Osteoblast (primary cell): ENCODE results near the gene MYLK. TPM values are rescaled to one million over a fixed set of nuclear protein-coding genes. Genes with fewer than 3 reads are reported as not detected.
"Not testable (repeated sequence)": the region's sequence is repeated elsewhere in the genome, so short reads cannot be mapped to it uniquely, and the experiment has no call there.

Experiments used
- DNase-seq: peaks from one replicate; pipeline ENCODE4 v3.0.0; 2011; ENCODE audit warnings: low spot score, mixed read lengths; ENCODE audit not compliant: insufficient read length; ENCODE audit errors: missing footprints
- H2AFZ ChIP-seq: 2 replicates; pipeline ENCODE4 v1.6.0; 2011; ENCODE audit warnings: mild to moderate bottlenecking, low read length
- H3K27ac ChIP-seq: 2 replicates; pipeline ENCODE4 v1.5.1; 2011; ENCODE audit warnings: mild to moderate bottlenecking, low read depth, low read length, moderate library complexity
- H3K27me3 ChIP-seq: 2 replicates; pipeline ENCODE4 v1.6.0; 2012; ENCODE audit warnings: mild to moderate bottlenecking, control low read depth, inconsistent platforms, low read length, moderate library complexity; ENCODE audit not compliant: insufficient read depth
- H3K36me3 ChIP-seq: 2 replicates; pipeline ENCODE4 v1.5.1; 2011; ENCODE audit warnings: mild to moderate bottlenecking, low read length, control low read depth, moderate library complexity; ENCODE audit not compliant: insufficient read depth
- H3K4me1 ChIP-seq: 2 replicates; pipeline ENCODE4 v1.5.1; 2011; ENCODE audit warnings: mild to moderate bottlenecking, low read length, control low read depth, moderate library complexity; ENCODE audit not compliant: insufficient read depth
- H3K4me2 ChIP-seq: 2 replicates; pipeline ENCODE4 v1.6.0; 2011; ENCODE audit warnings: mild to moderate bottlenecking, low read length; ENCODE audit not compliant: insufficient read depth
- H3K4me3 ChIP-seq: fragments of 200-600 bp; sonication (generic); 3 replicates; pipeline ENCODE4 v1.5.1; 2012; ENCODE audit warnings: mild to moderate bottlenecking, low read length, inconsistent platforms; ENCODE audit not compliant: insufficient read depth
- H3K79me2 ChIP-seq: 2 replicates; pipeline ENCODE4 v1.6.0; 2012; ENCODE audit warnings: mild to moderate bottlenecking, low read length, control low read depth, inconsistent platforms; ENCODE audit not compliant: insufficient read depth
- H3K9me3 ChIP-seq: 2 replicates; pipeline ENCODE4 v1.5.1; 2011; ENCODE audit warnings: low read depth, low read length, control low read depth
- H4K20me1 ChIP-seq: 2 replicates; pipeline ENCODE4 v1.6.0; 2012; ENCODE audit warnings: mild to moderate bottlenecking, low read length, control low read depth; ENCODE audit not compliant: insufficient read depth
- CTCF ChIP-seq: IDR thresholded peaks from 2 replicates; pipeline ENCODE4 v1.5.1; 2011; ENCODE audit warnings: mild to moderate bottlenecking, low read depth, low read length, moderate library complexity; ENCODE audit errors: extremely low read depth
- total RNA-seq: library from RNA; depleted of rRNA; stranded (reverse); fragments of >200 nt; gene quantifications from 2 replicates; pipeline ENCODE4 v1.2.3, GENCODE V29; 2012

MYLK gene
- total RNA-seq, 1 donor: 268 TPM

- no peaks in the 10 kb centered on the region for H4K20me1 ChIP-seq
- peaks cover 6% of the 10 kb centered on the region for H3K79me2 ChIP-seq
- peak overlapping the region; percentile 40 for H3K27ac ChIP-seq
- no peaks in the 10 kb centered on the region for H3K9me3 ChIP-seq
- H3K4me2 ChIP-seq: no peak overlapping the region
- peak; percentile 89 for TF ChIP-seq CTCF
- DNase-seq: peak; percentile 87
- H3K4me1 ChIP-seq: peaks cover 32% of the 10 kb centered on the region
- H3K27me3 ChIP-seq: no peaks in the 10 kb centered on the region
- H3K36me3 ChIP-seq: peaks cover 36% of the 10 kb centered on the region
- H3K4me3 ChIP-seq: no peak overlapping the region
- H2AFZ ChIP-seq: no peak overlapping the region
These were observed 160.5 kb downstream of the MYLK start for GRCh38 chr3:123723522-123724168.

GRCh38 chr3:123723070-123723469 lies 161.1 kb downstream of the MYLK start:
- H2AFZ ChIP-seq: no peak overlapping the region
- no peaks in the 10 kb centered on the region for H3K27me3 ChIP-seq
- peaks cover 36% of the 10 kb centered on the region for H3K36me3 ChIP-seq
- H3K4me2 ChIP-seq: no peak overlapping the region
- H3K79me2 ChIP-seq: peaks cover 3% of the 10 kb centered on the region
- no peaks in the 10 kb centered on the region for H4K20me1 ChIP-seq
- peak overlapping the region; percentile 40 for H3K27ac ChIP-seq
- peaks cover 32% of the 10 kb centered on the region for H3K4me1 ChIP-seq
- no peak overlapping the region for H3K4me3 ChIP-seq
- H3K9me3 ChIP-seq: no peaks in the 10 kb centered on the region
- TF ChIP-seq CTCF: no peak
- DNase-seq: no peak

- no peak for DNase-seq
- no peaks in the 10 kb centered on the region for H3K27me3 ChIP-seq
- H3K79me2 ChIP-seq: peaks cover under 1% of the 10 kb centered on the region
- no peak overlapping the region for H3K27ac ChIP-seq
- H3K36me3 ChIP-seq: peaks cover 36% of the 10 kb centered on the region
- H3K4me2 ChIP-seq: no peak overlapping the region
- no peak overlapping the region for H2AFZ ChIP-seq
- no peaks in the 10 kb centered on the region for H4K20me1 ChIP-seq
- no peaks in the 10 kb centered on the region for H3K9me3 ChIP-seq
- no peak overlapping the region for H3K4me3 ChIP-seq
- no peak for TF ChIP-seq CTCF
- peaks cover 36% of the 10 kb centered on the region for H3K4me1 ChIP-seq
These were observed 161.7 kb downstream of the MYLK start for GRCh38 chr3:123722456-123722855.

GRCh38 chr3:123722021-123722420 lies 162.1 kb downstream of the MYLK start:
- H3K36me3 ChIP-seq: peaks cover 36% of the 10 kb centered on the region
- H3K4me2 ChIP-seq: no peak overlapping the region
- no peak overlapping the region for H3K4me3 ChIP-seq
- no peaks in the 10 kb centered on the region for H3K27me3 ChIP-seq
- H4K20me1 ChIP-seq: no peaks in the 10 kb centered on the region
- no peak for DNase-seq
- no peak for TF ChIP-seq CTCF
- H2AFZ ChIP-seq: no peak overlapping the region
- H3K79me2 ChIP-seq: no peaks in the 10 kb centered on the region
- peaks cover 40% of the 10 kb centered on the region for H3K4me1 ChIP-seq
- no peaks in the 10 kb centered on the region for H3K9me3 ChIP-seq
- no peak overlapping the region for H3K27ac ChIP-seq

- H3K4me2 ChIP-seq, H3K9me3 ChIP-seq, H3K4me3 ChIP-seq, H3K79me2 ChIP-seq, H3K27me3 ChIP-seq, H2AFZ ChIP-seq, H4K20me1 ChIP-seq, DNase-seq, H3K27ac ChIP-seq: not testable (repeated sequence)
- Histone ChIP-seq H3K36me3 (peaks cover 35% of the 10 kb centered on the region), H3K4me1 (peaks cover 40% of the 10 kb centered on the region)
These were observed 162.9 kb downstream of the MYLK start for GRCh38 chr3:123721095-123721689.
